Mesenteric fat pad (tissue), 1 donor: ENCODE results near the gene TNFRSF4. TPM values are rescaled to one million over a fixed set of nuclear protein-coding genes. Genes with fewer than 3 reads are reported as not detected.

Experiments
- DNase-seq: peaks from one replicate; pipeline ENCODE4 v3.0.0-alpha.2; 2020; ENCODE audit warnings: low spot score
- total RNA-seq: library from RNA; stranded (reverse); fragmentation: NEBNext Ultra II Directional; extraction: Animal tissue kit (Norgen Biotek cat#: 25700); gene quantifications from one replicate; pipeline ENCODE4 v1.2.1, GENCODE V29; 2021
- donor health status: DM: yes; HTN: yes; CAD: no.

TNFRSF4 gene
- total RNA-seq, 1 donor from 2014 or later, result 10.7 TPM

DNA sequence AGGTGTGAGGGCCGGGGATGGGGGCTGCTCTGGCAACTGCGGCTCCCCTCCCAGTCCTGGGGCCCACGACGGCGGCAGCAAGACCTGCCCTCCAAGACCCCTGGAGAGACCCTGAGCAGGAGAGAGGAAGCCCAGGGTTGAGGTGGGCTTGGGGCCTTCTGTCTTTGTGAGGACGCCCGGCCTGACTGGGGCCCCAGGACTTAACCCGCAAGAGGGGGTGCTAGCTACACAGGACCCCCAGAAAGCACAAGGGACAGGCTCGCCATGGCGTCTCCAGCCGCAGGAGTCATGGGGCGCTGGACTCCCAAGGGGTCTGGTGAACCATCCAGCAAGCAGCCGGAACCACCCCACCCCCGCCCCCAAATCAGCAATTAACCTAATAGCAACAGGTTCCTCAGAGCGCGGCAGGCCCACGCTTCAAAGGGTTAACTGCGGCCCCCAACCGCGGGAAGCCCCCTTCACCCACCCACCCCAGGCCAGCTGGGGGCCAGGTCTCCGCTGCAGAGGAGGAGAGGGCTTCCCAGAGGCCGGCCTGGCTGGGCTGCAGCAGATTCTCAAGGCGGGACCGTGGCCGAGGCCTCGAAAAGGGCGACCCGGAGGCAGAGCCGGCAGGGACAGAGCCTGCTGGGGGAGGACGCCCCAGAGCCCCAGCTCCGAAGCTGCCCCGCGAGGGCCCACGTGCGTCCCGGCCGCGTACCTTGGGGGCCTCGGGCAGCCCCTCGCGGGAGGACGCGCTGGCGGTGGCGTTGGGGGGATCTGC lies 32.0 kb upstream of the TNFRSF4 start:
- DNase-seq, result no peak

DNA sequence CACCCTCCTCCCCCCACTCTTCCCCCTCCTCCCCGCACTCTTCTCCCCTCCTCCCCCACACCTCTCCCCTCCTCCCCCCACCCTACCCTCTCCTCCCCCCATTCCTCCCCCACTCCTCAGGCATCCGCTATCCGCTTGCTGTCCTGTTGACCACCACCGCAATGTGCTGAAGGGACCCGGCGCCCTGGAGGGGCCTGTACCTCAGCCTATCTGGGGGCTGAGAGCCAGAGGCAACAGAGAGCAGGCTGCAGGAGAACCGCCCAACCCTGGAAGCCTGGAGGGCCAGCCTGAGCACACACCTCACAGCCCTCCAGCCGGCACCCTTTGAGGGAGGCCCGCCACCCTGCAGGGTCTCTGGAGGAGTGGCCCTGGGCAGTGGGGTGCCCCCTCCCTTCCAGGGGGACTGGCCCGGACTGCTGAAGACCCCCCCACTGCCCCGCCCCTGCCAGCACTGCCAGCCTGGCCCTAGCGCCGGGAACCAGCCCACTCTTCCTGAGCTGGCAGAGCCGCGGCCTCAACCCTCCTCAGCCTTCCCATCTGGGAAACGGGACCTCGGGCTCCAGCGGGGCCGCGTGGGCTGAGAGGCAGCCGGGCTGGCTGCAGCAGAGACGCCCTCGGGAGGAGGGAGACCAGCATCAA lies 31.3 kb upstream of the TNFRSF4 start:
- DNase-seq, result no peak

DNA sequence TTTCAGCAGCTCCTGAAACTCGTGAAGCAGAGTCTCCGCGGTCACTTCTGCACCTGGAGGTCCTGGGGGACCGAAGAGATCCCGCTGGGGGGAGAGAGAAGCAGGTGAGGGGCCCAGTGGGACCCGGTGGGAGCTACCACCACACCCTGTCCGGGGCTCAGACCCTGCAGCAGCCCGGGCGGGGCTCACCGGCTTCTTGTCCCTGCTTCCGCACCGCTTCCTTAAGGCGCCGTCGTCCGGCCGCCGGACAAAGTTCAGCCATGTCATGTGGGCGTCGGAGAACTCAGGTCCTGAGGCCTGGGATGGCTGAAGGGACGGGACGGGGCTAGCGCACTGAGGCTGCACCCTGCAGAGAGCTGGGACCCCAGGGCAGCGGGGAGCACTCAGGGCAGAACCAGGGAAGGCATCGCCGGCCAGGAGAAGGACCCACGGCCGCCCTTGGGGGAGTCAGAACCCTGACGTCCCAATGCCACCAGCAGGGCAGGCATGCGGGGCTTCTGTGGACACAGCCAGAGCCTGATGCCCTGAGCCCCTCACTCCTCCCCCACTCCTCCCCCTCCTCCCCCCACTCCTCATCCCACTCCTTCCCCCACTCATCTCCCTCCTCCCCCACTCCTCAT lies 30.3 kb upstream of the TNFRSF4 start:
- no peak for DNase-seq

DNA sequence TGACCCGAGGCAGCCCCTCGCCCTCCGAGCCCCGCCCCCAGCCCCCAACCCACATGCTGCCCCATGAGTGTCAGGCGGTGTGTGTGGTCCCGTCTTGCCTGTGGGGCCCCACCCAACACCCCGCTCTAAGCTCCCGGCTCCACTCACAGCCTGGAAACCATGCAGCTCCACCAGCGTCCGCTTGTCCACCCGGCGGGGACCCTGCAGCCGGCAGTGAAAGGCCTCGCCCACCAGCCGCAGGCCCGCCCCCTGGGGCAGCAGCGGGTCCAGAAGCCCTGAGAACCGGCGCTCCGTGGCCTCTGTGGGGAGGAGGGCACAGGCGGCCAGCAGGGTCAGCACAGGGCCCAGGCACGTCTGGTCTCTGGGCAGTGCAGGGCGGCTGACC lies 29.8 kb upstream of the TNFRSF4 start:
- DNase-seq, result no peak

DNA sequence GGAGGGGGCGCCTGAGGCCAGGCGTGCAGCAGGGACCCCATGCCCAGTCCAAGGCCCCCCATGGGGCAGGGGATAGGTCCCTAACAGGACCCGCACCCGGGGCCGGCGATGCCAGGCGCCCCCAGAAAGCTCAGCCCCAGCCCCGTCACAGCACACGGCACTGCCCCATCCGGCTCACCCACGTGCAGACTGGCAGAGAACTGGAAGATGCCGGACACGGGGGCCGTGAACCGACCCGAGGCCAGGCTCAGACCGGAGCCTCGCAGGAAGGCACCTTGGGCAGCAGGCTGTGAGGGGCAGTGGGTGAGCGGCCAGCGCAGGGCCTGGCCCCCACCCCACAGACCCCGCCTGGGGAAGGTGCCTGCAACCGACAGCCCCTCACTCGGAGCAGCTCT lies 29.3 kb upstream of the TNFRSF4 start:
- no peak for DNase-seq

DNA sequence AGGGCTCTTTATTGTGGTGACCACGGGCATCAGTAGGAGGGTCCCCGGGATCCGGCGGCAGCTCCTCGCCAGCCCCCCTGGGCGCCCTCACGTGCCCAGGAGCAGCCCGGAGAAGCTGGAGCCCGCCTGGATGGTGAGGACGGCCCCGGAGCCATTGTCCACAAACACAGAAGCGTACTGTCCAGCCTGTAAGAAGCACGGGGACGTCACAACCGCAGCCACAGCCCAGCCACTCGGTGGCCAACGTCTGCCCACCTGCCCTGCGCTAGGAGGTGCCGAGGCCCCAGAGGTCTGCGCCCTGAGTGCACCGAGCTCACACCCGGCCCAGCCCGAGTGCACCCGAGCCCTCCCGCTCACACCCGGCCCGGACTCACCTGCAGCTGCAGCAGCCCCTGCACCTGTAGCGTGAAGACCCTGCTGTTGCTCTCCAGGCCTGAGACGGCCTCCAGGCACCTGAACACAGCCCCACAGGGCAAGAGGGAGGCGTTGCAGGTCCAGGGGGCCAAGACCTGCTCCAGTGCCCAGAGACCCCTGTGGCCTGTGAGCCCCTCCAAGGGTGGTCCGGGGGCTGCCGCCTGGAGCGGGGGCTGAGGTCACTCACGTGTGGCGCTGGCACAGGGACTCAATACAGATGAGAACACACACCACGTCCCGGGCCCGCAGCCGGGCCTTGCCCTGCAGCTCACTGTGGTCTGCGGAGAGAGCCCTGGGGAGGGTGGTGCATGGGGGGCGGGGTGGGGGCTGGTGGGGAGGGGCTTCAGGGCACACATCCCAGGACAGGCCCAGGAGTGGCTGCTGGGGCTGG lies 28.7 kb upstream of the TNFRSF4 start:
- no peak for DNase-seq

DNA sequence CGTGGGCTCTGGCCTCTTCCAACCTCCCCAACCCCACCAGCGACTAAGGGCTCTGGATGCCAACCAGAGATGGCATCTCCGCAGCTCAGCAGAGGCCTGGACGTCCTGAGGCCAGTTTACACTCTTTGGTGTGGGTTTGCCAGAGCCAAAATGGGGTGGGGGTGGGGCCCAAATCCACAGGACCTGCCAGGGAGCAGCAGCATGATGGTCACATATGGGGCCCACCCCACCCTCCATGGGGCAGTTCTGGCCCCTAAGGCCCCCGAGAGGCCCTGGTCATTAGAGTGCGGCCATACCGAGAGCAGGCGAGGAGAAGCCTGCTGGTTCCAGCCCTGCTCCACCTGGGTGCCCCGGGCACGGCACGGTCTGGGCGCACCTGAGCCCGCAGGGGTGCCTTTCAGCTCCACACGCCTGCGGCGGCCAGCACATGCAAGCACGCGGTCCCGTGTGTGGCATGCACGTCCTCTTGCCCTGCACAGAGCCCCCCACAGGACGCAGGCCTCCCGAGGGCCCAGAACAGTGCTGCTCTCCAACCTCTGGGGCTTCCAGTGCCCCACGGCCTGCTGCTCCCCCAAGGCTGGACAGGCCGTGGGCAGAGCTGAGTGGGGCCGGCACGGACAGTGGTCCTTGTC lies 27.8 kb upstream of the TNFRSF4 start:
- no peak for DNase-seq

DNA sequence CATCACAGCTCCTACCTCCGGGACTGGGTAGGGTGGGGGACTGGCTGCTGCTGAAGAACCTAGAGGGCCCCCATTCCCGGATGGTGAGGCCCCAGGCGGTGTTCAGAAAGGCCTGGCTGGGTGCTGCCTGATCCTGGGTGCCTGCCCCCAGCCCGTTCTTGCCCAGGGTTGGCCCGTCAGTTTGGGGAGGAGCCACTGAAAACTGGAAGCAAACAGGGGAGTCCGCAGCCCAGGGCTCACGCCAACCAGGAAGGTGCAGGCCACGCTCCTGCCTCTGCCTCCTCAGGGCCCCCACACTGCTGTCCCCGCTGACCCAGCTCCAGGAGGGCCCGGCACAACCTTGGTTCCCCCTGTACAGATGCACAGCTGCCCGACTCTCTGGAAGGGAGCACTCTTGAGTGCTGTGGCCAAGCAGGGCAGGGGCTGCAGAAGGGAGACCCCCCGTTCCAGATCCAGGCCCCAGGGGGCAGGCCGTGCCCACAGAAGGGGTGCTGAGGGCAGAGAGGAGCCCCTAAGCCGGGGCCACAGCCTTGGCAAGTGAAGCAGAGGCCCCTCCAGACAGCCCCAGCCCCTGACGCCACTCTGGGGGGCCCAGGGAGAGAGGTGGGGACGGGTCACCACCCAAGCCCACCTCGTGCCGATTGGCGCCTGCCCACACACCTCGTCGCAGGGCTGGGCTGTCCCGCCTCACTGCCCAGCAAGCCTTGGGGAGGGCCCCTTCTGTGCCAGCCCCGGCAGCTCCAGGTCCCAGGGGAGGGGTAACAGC lies 27.1 kb upstream of the TNFRSF4 start:
- no peak for DNase-seq

DNA sequence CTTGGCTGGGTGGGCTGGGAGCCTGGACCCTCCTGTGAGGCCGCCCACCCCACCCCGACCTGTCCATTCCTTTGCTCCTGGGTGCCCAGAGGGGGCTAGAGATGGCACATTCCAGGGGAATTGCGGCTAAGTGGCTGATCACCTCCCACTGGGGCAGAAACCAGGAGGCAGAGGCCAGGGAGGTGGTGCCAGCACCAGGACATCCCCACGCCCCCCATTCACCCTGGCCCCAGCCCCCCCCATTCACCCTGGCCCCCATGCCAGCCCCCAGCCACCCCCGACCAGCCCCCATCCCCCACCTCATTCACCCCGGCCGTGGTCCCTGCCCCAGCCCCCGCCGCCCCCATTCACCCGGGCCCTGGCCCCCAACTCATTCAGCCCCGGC lies 26.4 kb upstream of the TNFRSF4 start:
- no peak for DNase-seq

DNA sequence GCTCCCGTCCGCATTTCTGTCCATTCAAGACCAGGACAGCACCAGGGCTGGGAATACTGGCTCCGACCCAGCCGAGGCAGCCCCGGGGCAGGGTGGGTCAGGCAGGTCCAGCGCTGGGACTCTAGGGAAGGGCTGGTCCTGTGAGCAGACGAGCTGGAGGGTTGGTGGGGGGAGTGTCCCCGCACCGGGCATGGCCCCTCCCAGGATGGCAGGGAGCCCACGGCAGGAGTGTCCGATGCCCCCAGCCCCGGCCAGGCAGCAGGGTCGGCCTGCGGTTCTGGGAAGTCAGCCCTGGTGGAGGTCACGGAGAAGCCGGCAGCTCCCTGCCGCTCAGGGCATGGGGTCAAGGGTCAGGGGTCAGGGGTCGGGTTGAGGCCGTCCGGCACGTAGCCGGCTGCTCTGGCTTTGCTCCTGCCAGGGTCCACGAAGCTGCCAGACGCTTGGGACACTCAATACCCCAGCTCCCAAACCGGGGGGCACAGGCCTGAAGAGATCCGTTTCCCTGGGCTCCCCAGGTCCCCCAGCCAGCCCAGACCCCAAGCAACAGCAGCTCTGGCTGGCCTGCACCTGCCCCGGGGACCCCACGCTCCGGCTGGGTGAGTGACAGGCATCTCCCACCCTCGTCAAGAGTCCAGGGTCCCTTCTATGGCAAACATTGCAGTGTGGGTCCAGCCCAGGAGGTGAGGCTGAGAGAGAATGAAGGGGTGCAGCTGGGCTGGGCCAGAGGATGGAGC lies 25.8 kb upstream of the TNFRSF4 start:
- DNase-seq, result no peak

DNA sequence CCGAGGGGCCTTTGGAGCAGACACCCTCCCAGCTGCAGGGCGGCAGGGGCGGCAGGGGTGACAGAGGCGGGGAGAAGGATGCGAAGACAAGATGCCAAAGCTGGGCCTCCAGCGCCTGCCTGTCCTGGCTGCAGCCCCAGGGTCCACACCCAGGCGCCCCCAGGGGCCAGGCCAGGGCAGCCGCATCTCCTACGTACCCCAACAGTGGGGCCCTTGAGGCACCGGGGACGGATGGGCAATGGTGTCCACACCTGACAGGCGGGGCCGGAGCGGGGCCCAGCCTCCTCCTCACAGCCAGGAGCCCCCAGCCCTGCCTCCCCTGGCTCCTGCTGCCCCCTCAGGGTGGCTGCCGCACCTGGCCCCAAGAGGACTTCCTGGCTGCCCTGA lies 25.3 kb upstream of the TNFRSF4 start:
- no peak for DNase-seq

DNA sequence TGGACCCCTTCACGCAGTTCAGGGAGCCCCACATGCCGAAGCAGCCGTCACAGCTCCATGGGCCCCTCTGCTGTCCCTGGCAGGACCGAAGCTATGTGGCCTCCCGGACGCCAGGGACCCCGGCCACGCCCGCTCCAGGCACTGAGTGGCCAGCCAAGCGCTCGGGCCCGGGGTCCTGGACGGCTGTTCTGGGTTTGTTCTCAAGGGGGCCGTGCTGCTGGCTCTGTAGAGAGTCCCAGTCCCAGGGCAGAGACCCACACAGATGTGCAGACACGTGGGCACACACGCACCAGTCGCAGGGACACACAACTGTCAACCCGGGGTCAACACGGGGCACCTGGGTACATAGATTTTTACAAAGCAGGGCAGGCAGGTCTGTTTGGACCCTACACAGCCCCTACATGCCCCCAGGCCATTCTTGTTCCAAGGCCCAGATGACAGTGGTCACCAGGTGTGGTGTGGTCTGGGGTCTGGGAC lies 24.8 kb upstream of the TNFRSF4 start:
- no peak for DNase-seq

DNA sequence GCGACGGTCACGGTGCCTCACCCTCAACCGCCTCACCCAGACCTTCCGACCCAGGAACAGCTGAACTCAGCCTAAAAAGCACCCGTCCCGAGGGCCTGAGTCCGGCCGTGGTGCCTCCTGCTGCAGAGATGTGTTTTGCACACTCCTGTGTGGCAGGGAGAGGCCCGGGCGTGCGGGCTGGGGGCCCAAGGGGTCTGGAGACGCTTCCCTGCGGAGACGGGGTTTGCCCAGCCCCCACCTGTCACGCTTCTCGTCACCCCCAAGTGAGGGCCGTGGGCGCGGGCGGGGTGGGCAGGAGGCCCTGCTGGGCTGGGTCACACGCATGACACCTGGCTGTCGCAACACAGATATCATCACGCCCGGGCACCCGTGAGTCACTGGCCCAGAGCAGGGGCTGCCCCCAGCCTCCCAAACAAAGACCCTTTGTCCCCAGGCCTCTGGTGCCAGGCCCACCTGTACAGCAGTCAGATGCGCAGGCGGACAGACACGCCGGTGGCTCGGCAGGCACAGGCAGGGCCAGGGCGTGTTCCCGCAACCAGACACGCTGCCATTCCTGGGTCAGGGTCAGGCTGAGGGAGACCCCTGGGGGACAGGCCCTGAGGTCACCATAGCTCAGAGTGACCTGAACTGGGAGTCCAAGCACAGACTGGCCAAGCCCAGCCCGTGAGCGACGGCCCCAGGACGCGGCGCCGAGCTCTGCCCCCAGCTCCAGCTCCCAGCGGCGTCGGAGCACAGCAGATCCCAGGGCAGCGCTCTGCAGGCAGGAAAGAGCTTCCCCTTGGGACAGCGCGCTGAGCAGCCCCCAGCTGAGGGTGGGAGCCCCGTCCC lies 24.1 kb upstream of the TNFRSF4 start:
- no peak for DNase-seq

DNA sequence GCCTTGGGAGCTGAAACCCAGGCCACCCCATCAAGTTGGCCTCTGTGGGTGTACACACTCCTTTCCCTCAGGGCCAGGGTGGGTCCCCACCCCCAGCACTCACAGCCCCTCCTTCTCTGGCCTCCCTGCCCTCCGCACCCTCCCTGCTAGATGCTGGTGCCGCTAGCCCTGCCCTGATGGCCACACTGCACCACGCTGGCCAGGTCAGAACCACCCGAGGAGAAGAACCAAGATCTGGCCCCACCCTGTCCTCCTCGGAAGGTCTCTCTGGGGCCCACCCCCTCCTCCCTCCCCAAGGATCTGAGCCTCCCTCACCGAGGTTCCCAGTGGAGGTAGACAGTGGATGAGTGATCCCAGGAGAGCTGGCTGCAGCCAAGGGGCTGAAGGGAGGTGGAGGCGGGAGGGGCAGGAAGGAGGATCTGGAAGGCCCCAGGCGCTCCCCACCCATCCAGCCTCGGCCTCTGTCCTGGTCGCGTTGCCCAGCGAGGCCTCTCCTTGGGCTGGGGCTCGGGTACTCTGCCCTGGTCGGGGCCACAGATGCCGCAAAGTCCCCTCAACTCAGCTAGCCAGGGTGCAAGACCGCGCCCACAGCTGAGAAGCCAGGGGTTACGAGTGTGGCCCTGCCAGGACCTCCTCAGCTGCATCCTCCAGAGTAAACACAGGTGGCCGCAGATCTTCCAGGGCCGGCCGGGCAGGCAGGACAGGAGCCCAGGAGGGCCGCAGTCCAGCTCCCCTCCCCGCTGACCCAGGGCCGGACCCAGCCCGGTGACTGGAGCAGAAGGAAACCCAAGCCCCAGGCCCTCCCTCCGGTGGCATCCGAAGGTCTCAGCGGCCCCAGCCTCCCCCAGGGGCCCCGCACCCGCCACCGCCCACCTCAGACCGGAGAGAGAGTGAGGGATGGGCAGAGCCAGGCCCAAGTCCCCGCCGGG lies 23.3 kb upstream of the TNFRSF4 start:
- DNase-seq, result no peak

DNA sequence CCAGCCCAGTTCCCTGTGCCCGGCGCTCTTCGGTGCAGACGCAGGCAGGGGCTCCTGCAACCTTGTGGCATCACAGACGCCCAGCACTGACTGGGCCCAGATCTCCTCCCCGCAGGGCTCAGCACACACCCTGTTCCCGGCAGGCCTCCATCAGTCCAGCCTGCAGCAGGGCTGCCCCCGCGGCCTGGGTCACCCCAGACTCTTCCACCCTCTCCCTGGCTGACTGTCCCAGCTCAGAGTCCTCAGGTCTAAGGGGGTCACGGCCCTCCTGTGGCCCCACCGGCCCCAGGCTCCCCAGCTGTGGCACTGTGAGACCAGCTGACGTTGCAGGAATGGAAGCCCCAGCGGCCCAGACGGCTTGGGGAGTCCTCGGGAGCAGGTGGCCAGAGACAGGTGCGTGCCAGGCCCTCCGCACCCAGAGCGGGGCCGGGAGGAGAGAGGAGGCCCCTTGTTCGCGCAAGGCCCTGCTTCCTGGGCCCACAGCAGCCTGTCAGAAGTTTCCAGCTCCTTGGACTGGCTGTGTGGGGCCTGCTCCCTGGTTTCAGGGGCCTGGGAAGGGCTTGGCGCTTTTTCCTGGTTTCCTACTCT lies 22.3 kb upstream of the TNFRSF4 start:
- no peak for DNase-seq

DNA sequence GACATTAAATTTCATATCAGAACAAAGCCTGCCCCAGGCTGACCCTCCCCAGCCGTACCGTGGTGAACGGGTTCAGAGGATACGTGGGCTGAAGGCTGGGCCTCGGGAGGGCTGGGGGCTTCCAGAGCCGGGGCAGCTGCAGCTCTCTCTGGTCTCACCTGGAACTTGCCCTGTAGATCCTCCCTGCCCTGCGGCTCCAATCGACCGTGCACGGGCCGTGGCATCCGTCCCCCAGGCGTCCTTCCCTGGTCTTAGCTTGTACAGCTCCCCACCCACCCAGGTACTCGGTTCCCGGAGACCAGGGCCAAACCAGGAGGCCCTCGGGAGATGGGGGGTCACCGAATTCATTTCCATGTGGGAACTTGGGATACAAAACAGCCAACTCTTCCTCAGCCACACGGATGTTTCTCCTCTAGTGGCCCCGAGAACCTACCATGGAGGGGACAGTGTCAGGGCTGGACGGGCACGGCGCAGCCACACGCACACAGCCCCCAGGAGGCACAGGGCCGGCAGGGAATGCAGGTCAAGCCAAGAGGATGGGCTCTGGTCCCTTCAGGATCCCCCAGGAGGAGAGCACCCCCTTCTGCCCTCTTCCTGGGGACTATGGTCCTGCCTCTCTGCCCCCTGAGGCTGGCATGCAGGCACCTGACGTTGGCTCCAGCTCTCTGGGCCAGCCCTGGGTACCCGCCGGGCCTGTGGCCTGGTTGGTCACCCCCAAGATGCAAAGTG lies 21.2 kb upstream of the TNFRSF4 start:
- DNase-seq, result no peak
